HK-2 (cell line): Measurements from ENCODE around the gene OSR1.

Experiments
- DNase-seq: peaks from one replicate; pipeline ENCODE4 v3.0.0-alpha.2; 2018; ENCODE audit not compliant: unreplicated experiment

OSR1 gene

GRCh38 chr2:19359021-19359357, 566 bp upstream of the OSR1 start:
- DNase-seq: no peak

- DNase-seq: no peak
Observed at GRCh38 chr2:19357402-19358241, 801 bp downstream of the OSR1 start.

GRCh38 chr2:19356545-19357401, 1.6 kb downstream of the OSR1 start:
- DNase-seq: no peak

- DNase-seq: no peak
Observed at GRCh38 chr2:19355931-19356544, 2.4 kb downstream of the OSR1 start.

- no peak for DNase-seq
Observed at GRCh38 chr2:19355416-19355821, 3.0 kb downstream of the OSR1 start.

GRCh38 chr2:19355014-19355405, 3.4 kb downstream of the OSR1 start:
- DNase-seq: no peak

- DNase-seq: no peak
Observed at GRCh38 chr2:19353721-19354050, 4.7 kb downstream of the OSR1 start.

- DNase-seq: no peak
Observed at GRCh38 chr2:19352946-19353720, 5.3 kb downstream of the OSR1 start.

GRCh38 chr2:19351899-19352697, 6.3 kb downstream of the OSR1 start:
- DNase-seq: no peak

GRCh38 chr2:19351499-19351898, 6.9 kb downstream of the OSR1 start:
- DNase-seq: no peak

- no peak for DNase-seq
Observed at GRCh38 chr2:19350678-19351401, 7.6 kb downstream of the OSR1 start.

GRCh38 chr2:19349911-19350677, 8.3 kb downstream of the OSR1 start:
- DNase-seq: peak; percentile 22

- no peak for DNase-seq
Observed at GRCh38 chr2:19348692-19349091, 9.7 kb downstream of the OSR1 start.

GRCh38 chr2:19347619-19348562, 10.5 kb downstream of the OSR1 start:
- DNase-seq: peak; percentile 95

GRCh38 chr2:19346983-19347618, 11.3 kb downstream of the OSR1 start:
- DNase-seq: no peak

- no peak for DNase-seq
Observed at GRCh38 chr2:19337742-19338141, 20.7 kb downstream of the OSR1 start.

- DNase-seq: no peak
Observed at GRCh38 chr2:19337202-19337601, 21.2 kb downstream of the OSR1 start.

GRCh38 chr2:19336781-19337180, 21.6 kb downstream of the OSR1 start:
- no peak for DNase-seq
